Activated CD4-positive, alpha-beta T cell treated with anti-CD3 and anti-CD28 coated beads for 24 hours (primary cell): ENCODE results near the gene FBXL4.

ENCODE experiments used
- DNase-seq, 2 donors: peaks; one replicate each; pipeline ENCODE4 v3.0.0-alpha.2; 2020; ENCODE audit warnings: low read depth in 2 of 2

FBXL4 gene

GRCh38 chr6:98947411-98948292, at the start of gene FBXL4:
FBXL4 (minus strand) TSS chr6:98947946; CDS start chr6:98926988, 20,958 bp downstream.
- DNase-seq: peak; percentile 73 to 74

DNA sequence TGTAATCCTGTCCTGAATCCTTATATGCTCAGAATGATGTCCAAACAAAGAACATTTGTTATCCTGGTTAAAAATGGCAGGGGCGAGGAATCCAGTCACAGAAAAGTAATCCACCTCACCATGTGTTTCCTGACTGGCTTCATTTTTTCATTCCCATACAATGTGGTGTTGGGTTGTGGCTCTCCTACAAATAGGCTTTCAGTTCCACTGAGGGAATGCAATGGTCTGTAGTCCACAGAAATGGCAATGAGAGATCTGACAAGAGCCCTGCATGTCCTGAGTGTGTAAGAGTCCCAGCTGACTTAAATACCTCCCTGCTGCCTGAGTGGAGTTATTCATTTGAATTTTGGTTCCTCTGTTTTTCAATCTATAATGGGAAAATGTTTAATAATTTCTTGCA, 47.4 kb upstream of the FBXL4 start:
- no peak for DNase-seq

GRCh38 chr6:98992535-98992934, 44.8 kb upstream of the FBXL4 start:
- DNase-seq: no peak

- DNase-seq: no peak
Measured at GRCh38 chr6:98986071-98986615, 38.4 kb upstream of the FBXL4 start.

- DNase-seq: no peak
Measured at GRCh38 chr6:98985391-98985790, 37.6 kb upstream of the FBXL4 start.

DNA sequence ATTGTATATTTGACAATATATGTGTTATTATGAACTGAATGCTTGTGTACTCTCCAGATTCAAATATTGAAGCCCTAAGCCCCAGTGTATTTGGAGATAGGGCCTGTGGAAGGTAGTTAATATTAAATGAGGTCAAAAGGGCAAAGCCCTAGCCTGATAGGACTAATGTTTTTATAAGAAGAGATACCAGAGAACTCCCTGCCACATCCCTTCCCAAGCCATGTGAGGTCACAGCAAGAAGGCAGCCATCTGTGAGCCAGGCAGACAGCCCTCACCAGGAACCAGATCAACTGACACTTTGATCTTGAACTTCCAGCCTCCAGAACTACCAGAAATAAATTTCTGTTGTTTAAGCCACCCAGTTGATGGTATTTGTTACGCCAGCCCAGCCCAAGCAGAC, 36.4 kb upstream of the FBXL4 start:
- DNase-seq: no peak

DNA sequence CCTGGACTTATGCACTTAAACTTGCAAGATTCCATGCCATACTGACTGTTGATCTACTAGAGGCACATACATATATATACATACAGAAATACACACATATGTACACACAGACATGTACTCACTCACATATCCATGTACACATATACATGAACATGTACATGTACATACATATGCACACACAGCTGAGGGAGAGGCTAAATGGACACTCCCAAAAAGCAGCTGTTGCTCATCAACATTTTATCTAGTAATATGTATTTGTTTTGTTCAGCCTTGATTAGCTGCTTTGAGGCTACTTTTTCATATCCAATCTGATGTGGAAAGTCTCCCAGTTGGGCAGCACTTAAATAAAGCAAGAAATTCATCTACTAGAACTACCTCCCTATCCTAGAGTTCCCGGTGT, 33.7 kb upstream of the FBXL4 start:
- no peak for DNase-seq

- no peak for DNase-seq
Measured at GRCh38 chr6:98980819-98981218, 33.1 kb upstream of the FBXL4 start.

GRCh38 chr6:98977671-98978292, 30.0 kb upstream of the FBXL4 start:
- DNase-seq: no peak

DNA sequence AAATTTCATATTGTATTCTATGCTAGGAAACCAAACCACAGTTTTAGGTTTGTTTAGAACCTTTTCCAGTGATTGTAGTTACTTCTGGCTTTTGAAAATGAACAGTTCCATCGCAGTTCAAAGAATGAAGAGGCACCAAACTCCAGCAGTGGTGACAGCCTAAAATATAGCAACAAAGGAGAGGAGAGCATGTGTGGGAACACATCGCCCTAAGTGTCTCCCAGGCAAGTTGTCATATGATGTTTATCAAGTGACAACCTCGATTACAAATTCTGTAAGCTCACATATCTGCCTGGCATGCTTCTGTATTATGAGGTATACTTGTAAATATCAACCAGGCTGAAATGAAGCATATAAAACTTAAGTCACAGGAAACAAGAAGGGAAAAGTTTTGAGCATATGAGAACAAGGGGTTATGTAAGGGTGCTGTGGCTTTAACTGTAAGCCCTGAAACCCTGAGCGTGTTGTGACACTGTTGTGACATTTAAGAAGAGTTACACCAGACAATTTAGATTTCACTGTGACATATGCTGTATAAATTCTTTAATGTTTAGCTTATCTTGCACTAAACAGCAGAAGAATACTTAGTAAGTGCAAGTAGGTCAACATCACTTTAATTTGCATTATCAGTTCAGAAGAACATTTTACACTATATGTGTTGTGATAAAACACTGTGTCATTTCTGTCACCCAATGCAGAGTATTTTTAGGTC, 29.1 kb upstream of the FBXL4 start:
- DNase-seq: no peak

DNA sequence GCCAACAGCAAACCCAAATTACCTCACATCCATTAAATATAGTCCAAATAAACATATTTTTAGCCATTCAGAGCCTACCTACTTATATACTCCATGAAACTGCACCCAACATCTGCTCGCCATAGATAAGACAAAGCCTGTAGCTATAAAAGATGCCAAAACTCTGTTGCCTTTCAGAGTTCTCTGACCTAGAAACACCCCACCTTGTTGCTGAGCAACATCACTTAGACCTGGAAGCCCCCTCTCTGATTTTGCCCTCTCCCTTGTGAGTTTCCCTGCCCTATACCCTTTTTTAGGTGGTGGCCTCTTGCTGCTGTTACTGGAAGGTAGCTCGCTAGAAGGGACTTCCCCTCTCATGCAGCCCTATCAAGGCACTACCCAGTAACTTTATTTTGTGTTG, 27.7 kb upstream of the FBXL4 start:
- DNase-seq: no peak

GRCh38 chr6:98974309-98974708, 26.6 kb upstream of the FBXL4 start:
- no peak for DNase-seq

DNA sequence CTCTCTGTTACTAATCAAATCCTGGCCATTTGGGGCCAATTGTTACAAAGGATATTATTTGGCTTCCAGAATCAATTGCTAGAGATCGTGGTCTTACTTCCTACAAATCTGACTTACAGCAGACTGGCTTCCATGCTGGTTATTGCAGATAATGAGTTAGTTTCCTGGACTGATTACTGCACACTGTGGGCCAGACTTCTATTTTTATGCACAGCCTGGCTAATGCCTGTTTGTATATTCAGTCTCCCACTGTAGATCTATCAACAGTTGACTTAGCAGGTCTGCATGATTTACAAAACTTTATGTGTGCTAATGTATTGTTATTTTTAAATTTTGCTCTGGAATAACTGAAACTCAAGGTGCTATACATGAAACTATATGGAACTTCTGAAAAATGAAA, 25.8 kb upstream of the FBXL4 start:
- DNase-seq: no peak

DNA sequence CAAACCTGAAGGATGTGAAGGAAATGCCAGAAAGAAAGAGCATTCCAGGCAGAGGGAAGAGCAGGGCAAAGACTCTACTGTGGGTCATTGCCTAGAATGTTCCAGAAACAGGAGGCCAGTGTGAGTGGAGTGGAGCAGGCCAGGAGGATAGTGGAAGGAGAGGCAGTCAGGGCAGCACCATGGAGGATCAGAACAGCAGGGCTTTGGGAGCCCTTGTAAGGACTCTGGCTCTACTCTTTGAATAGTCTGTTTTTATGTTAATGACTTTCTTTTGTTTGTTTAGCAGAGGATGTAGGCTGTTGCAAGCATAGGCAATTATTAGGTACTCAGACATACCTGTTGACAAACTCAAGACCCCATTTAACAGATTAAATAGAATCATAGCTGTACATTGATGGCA, 23.6 kb upstream of the FBXL4 start:
- no peak for DNase-seq

- no peak for DNase-seq
Measured at GRCh38 chr6:98970469-98970868, 22.7 kb upstream of the FBXL4 start.

DNA sequence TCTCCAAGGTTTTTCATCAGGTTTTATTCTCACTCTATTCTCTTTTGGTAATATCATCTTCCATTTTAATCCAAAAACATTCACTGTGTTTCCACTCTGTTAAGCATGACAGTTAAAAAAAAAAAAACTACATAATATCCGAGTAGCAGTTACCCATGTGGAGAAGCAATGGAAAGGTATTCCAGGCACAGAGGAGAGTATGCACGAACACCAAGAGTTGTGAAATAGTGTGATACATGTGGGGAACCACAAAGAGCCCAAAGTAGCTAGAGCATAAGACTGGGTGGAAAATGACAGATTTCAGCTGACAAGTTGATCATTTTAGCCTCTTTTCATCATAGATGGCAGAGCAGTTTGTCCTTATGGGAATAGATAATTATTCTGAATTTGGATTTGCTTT, 19.9 kb upstream of the FBXL4 start:
- no peak for DNase-seq

- DNase-seq: no peak
Measured at GRCh38 chr6:98959631-98960030, 11.9 kb upstream of the FBXL4 start.

DNA sequence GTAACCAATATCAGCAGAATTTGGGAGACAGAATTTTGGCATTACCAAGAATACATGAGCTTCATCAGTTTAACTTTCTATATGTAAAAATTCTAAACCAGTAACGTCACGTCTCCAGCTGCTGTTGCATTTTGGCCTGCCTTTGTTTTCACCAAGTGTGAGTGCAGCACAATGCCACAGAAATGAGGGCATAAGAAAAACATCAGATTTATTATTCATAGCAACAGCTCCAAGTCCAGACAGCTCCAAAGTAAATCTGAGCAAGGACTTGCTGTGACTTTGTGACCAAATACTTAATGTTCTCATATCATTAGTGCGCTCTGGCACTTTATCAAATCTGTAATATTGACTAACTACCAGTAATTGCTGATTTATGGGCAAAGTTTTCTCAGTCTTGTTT, 11.0 kb upstream of the FBXL4 start:
- no peak for DNase-seq

DNA sequence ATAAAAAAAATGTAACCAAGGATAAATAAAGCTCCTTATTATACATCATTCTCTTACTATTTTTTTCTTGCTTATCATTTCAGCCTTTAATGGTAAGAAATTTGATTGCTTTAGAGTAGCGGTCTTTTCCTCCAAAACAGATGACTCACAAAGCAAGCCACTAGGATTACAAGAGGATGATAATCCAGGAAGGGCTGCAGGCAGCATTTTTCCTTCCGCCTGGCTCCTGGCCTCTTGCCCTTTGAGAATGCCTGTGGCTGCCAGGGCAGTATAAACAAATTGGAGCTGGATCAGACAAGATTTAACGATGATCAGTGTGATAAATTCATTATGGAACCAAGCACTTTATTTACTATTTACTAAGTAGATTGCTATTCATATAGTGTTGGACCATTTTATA, 9.7 kb upstream of the FBXL4 start:
- no peak for DNase-seq

DNA sequence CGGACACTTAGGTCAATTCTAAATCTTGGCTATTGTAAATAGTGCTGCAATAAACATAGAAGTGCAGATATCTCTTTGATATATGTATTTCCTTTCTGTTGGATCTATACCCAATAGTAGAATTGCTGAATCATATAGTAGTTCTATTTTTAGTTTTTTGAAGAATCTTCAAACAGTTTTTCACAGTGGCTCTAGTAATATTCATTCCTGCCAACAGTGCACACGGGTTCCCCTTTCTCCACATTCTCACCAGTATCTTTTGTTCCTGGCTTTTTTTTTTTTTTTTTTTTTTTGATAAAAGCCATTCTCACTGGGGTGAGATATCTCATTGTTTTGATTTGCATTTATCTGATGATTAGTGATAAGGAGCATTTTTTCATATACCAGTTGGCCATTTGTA, 1.8 kb upstream of the FBXL4 start:
- DNase-seq: no peak

DNA sequence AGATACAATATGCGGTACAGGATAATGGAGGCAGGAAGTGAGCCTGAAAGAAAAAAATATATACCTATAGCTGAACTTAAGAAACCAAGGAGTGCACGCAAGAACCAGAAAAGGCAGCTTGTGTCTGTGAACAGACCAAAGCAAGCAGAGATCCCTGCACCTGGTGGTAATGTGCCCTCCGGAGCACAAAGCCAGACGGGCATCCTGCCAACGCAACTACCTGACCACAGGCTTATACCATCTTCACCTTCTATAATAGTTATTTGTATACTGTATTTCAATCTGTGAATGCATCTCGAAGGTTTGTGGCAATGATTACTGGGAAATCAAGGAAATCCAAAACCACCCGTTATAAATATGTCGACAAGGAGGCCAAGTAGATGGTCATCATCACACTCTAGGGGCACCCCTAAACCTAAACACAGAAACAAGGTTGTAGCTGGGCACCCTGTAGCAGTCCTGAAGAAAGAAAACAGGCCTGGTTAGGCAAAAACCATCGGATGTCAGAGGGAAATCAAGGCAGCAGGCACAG, 801 bp downstream of the FBXL4 start:
- no peak for DNase-seq

- DNase-seq: no peak
Measured at GRCh38 chr6:98946266-98946878, 1.4 kb downstream of the FBXL4 start.
